GM19452 (cell line): ENCODE data around the gene SNX20.

ENCODE experiments used
- ATAC-seq: cut with Tn5 transposase; IDR thresholded peaks from one replicate; pipeline ENCODE4 v1.9.1; 2021; ENCODE audit not compliant: unreplicated experiment

Gene SNX20

DNA sequence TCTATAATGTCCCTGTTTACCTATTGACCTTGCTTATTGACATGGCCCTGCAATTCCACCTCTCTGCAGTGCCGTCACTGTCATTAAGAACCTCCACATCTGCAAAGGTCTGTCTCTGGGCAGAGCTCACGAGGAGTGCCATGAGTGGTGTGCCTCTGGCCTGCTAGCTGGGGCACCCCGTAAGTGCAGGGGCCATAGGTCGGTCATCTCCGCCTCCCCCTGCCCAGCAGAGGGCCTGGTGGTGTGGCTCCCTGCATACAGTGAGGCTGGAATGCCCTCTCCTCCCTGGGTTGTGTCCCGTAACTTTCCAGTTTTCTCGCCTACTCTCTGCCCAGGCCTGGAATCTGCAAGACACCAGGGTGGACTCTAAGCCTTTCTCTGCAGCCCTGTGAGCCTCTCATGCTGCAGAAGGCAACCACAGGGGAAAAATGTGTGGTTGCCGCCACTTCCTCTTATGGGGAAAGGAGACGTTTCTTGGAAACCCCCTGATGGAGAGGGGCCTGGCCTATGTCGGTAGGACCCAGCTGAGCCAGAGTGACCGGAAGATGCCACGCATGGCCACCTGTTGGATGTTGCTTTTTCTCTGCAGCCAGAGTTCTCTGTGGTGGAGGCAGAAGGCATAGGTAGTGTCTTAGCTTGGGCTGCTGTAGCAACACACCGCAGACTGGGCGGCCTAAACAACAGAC is 2.7 kb upstream of the SNX20 start:
- ATAC-seq: peak; percentile 64

DNA sequence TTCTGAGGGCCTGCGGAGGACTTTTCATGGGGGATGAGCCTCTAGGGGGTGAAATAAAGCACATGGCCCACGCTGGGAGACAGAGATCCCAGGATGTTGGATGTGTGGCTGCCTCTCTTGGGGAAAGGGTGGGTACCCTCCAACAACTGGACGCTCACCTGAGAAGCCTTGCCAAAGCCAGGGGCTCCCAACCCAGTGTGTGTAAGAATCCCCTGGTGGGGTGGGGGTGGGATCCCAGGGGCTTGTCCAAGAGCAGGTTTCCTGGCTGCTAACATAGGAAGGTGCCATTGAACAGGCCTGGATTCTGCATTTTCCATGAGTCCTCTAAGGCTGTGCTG is 587 bp downstream of the SNX20 start:
- ATAC-seq: no peak

DNA sequence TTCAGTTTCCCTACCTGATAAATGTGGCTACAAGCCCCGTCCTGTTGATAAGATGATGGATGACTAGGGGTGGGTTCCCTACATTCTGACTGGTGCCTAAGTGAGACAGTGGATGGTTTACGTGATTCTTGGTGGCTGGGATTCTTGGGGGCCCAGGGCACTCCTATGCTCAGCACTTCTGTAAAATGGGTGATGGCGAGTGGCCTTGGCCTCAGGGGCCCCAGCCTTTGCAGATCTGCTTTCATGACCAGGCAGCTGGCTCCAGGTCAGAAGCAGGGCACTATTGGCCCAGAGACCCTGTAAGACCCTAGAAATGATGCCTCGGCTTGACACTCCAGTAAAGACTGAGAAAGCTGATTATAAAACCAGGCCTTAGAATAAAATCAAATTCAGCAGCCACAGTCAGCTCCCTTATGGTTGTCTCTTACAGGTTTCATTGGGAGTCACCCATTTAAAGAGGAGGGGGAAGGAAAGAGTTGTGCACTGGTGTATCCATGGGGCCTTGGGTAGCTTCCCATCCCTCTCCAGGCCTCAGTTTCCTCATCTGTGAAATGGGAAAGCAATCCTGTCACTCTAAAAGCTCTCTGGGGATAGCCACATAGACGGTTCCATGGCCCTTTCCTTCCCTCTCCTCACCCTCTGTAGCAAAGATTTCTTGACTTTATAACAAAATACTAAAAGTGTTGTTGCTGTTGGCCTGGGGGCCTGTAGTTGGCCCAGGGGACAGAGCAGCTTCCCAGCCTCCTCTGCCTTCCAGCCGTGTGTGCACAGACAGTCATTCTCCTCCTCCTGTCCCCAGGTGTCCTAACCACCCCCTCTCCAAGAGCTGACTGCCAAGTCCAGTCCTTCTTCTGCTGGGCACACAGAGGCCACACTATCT is 1.2 kb downstream of the SNX20 start:
- ATAC-seq: no peak

DNA sequence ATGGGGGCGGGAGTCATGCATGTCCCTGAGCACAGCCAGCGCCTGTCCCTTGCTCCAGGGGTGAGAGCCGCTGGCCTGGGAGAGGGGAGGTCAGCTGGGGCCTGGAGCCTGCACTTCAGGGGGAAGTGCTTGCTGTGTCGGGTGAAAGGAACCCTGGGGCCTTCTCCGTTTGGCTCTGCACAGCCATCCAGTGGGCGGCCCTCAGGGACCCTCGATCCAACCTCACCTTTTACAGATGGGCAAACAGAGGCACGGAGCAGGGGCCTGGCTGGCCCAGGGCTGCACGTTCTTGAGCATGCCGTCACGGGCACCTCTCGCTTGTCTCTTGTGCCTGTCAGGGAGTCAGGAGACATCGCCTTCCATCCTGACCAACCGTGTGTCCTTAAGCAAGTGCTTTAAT is 1.8 kb downstream of the SNX20 start:
- no peak for ATAC-seq

DNA sequence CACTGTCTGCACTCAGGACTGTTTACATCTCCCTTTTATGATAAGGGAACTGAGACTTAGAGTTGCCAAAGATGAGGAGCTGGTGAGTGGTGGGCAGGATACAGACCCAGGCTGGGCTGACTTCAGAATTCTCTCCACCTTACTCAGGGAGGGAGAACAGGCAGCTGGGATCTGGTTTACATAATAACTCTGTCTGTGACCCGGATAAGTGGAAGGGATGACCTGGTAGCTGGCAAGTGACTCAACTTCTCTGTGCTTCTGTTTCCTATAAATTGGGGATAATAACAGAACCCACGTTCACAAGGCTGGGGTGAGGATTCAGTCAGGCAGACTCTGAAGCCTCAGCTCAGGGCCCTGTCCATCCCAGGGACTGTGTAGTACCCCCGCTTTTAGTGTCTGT is 2.6 kb downstream of the SNX20 start:
- ATAC-seq: no peak

DNA sequence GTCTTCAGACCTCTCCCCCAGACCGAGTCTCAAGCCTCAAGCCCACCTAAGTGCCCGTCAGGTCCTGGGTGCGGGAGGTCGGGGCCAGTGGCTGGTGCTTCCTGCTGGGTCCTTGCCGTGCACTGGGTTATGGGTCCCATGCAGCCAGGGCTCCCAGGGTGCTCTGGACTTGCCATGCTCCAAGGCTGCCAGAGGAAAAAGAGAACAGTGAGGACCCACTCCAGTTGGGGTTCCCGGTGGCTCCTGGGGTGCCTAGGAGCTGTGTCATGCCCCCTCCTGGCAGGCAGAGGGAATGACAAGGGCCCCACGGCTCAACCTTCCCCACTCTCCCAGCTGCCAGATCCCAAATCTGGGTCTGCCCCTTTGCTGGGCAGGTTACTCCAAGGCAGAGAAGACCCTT is 3.8 kb downstream of the SNX20 start:
- ATAC-seq: no peak

DNA sequence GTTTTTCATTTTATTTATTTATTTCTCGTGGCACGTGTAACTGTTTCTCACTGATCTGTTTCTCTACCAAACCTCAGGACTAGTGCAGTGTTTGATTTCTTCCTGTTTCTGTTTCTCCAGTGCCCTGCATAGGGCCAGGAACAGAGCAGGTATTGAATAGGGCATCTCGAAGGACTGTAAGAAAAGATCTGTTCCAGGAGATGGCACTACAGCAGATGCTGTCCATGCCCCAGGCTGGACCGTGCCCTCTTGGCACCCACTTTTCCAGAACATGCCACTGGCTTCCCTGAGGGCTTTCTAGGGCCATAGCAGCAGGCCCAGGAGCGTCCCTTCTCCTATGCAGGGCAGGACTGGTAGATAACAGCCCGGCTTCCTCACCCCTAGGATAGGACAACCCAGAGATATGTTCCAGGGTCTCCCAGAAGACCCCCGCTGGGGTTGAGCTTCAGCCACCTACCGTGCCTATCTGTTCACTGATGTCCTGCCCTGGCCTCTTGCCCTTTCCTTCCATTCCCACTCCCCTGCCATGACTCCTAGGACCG is 4.4 kb downstream of the SNX20 start:
- no peak for ATAC-seq

DNA sequence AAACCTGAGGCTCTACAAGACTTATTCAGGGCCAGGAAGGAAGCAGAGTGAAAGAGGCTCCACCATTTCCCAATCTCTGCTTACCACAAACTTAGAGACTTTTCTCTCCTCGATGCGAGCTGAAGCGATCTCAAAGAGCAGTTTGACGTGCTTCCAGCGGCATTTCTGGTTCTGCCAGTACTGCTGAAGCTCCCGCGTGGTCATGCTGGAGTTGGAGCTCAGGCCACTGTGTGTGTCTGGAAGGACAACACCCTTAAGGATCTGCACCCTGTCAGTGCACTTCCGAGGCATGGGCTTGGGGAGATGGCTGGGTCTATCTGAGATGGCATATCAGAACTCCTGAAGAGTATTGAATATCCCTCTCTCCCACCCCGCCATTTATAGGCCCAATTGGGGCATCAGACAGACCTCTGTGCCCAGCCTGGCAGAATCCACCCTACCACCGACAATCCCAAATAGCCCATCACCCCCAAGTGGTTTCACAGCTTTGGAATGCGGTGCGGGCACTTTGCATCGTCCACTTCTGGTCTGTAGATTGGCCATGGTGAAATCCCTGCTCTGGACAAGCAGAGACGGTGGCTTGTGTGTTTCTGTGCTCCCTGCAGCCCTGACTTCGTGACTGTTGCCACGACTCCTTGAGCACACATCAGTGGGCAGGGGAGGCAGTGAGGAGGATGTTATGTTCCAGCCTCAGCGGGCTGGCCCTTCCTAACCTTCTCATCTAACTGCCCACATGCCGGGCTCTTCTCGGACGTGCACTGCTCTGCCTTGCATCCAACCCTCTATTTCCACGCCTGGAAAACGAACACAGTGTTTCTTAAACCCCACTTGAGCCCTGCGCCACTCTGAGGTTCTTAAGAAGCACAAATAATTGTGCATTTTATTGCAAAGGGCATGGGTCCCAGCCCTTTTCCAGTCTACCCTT is 5.2 kb downstream of the SNX20 start:
- no peak for ATAC-seq

DNA sequence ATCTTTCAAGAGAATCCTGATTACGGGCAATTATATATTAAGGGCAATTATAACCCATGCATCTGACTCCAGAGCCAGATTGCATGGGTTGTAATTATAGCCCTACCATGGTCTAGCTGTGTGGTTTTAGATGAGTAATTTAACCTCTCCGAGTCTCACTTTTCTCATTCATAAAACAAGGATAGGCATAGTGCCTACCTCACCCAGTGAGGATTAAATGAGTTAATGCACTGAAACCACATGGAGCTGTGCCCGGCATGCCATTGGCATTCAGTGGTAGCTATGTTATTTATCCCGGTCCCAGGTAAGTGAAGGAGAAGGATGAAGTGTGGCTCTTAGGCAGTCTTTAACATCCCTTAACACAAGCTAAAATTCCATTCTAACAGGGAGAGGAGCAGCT is 6.3 kb downstream of the SNX20 start:
- no peak for ATAC-seq

DNA sequence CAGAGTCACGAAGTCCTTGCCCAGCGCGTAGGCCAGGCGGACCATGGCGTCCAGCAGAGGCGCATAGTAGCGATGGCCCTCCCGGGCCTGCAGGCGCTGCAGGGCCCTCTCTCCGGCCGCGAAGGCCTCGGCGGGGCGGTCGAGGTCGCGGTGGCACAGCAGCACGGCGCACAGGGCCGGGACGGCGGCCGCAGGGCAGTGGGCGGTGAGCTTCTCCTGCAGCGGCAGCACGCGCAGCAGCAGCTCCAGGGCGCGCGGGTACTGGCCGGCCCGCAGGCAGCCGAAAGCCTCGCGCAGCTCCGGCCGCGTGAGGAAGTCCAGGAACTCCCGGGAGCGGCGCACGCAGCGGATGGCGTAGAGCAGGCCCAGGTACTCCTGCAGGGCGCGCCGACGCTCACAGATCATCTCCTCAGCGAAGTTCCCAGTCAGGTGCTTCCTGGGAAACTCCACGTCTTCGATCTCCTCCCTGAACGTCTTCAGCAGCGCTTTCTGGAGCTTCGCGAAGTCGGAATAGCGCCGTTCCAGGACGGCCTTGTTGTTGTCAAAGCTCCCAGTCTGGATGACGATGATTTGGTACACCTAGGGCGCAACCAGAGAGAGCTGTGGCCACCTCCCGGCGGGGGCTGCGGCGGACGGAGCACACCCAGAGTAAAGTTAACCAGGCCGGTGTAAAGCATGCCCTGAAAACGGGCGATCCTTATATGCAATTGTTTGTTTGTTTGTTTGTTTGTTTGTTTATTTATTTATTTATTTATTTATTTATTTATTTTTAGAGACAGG is 7.4 kb downstream of the SNX20 start:
- no peak for ATAC-seq

DNA sequence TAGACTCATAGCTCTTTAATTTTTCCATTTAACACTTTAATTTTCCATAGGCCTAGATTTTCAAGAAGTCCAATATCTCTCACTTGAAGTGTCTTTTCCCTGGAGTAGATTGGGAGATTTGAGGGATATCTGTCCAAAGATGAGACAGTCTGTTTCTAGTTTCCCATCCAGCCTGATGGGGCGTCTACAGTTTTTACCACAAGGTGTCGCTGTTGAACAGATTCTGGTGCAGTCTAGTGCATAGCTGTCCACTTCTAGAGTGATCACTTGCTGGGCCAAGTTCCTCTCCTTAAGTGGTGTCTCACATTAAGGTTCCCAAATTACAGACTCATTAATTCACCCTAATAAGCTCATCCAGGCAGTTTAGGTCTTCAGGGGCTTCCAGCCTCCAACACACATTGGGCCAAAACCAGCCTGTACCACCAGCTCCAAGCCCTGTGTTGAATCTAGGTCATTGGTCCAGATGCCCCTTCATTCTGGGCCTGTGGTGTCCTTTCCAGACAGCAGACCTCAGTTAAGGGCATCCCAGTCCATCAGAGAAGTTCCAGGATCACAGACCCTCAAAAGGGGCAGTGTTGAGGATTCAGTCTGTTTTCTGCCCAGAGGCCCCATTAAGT is 9.4 kb downstream of the SNX20 start:
- no peak for ATAC-seq

DNA sequence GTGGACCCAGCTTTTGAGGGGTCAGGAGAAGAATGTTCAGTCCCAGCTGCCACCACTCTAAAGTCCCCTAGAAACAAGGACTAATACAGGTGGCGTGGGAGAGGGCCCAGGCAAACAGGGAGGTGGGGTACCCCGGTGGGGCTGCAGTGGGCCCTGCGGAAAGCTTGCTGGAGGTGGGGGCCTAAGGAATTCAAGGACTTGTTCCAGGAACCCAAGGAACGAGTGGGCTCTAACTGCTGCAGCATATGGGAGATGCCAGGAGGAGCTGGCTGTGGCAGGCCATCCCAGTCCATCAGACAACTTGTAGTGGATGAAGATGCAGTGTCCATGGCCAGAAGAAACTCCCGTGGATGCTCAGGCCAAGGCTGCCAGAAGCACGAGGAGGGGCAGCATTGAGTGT is 10.6 kb downstream of the SNX20 start:
- ATAC-seq: no peak

DNA sequence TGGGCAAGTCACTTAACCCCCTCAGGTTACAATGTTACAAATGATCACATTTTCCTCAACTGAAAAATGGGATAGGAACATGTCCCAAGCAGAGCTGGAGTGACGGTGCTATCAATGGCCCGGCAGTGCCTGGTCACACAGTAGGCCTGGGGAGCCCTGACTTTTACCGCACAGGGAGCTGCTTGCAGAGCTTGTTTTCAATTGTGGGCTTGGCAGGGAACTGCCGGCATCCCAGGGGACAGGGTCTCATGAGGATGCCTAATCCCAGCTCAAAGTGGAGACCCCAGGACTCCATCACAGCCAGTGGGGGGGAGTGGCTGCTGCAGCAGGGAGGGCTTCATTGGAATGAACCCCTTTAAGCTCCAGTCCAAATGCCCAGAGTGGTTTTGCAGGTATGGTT is 11.4 kb downstream of the SNX20 start:
- no peak for ATAC-seq

DNA sequence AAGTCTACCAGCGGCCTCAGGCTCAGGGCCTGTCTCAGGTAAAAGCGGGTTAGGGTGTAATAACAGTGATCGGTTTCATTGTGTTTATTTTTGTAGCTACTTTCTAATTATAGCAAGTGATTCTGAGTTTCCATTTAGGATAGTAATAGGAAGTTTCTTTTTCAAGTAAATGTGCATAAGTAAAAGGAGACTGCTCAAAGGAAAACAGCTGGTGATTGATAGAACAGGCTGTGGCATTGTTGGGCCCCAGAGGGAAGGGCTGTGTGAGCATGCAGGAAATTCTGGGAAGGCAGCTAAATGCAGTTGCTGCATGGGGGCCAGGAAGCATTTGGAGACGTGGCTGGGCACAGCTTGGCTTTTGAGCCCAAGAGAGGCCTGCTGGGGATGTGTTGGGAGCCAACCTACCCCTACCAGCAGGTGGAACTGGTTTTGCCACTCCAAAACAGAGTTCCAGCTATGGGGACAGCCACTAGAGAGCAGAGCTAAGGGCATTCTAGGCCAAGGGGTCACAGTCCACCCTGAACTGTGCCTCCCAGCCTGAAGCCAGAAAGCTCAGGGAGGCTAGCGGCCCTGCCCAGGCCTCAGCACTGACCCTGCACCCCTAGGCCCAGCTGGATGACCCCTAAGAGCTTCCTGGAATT is 12.6 kb downstream of the SNX20 start:
- no peak for ATAC-seq

DNA sequence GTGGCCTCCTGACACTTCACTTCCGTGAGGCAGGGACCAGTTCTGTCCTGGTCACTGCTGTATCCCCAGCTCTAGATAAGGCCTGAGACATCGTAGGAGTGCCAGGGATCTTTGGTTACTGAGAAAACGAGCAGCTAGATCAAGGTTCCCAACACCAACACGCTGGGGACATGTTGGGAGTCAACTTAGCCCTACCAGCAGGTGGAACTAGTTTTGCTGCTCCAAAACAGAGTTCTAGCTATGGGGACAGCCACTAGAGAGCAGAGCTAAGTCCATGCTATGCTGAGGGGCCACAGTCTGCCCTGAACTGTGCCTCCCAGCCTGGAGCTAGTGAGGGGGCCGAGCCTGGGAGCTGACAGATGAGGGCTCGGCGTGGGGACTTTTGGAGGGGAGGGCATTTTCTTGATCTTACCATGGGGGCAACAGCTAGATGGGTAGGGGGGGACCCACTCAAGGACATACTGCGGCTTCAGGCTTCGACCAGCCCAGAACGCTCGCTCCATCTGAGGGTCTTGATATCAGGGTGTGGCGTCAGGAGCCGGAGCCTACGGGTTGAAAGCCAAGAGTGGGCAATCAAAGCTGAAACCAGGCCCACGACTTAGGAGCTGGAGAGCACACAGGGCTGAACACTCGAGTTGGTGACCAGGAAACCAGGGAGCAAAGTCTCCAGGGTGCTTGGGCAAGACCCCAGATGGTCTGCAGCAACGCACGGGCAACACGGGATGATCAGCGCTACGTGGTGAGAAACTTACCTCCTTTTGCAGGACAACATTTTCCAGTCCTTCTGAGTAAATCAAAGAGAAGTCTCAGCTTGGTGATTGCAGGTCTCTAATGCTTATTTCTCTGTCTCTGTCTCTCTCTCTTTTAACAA is 13.4 kb downstream of the SNX20 start:
- no peak for ATAC-seq

DNA sequence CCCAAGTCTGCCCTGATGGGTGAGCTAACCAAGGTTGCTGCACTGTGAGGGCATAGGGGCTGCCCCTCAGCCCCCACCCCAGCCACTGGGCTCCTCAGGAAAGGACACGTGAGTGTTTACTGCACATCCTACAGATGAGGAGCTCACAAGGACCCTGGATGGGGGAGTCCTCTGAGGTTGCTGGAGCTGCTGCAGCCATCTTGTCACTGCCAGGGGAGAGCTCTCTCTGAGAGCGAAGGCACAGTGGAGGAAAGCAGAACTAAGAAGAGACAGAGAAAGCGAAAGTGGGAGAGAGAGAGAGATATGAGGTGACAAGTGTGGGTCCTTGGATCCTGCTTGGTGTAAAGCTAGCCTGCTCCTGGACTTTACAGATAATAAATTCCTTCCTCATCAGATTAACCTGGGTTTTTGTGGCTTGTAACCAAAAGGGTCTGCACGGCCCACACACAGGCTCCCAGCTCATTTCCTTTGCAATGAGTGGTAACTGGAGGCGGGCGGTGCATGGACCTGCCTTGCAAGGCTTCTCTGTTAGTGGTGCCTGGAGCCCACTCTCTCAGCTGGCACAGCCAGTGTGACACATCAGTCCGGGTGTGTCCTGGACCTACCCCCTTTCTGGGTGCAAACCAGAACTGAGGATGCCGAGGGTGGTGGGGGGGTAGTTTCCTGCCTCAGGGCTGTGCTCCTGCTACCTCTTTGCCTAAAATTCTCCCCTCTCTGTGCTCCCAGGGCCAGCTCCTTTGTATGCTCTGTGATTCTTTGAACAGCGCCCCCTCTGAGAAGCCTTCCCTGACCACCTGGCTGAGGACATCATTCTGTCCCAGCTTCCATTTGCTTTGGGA is 14.2 kb downstream of the SNX20 start:
- ATAC-seq: peak; percentile 89

DNA sequence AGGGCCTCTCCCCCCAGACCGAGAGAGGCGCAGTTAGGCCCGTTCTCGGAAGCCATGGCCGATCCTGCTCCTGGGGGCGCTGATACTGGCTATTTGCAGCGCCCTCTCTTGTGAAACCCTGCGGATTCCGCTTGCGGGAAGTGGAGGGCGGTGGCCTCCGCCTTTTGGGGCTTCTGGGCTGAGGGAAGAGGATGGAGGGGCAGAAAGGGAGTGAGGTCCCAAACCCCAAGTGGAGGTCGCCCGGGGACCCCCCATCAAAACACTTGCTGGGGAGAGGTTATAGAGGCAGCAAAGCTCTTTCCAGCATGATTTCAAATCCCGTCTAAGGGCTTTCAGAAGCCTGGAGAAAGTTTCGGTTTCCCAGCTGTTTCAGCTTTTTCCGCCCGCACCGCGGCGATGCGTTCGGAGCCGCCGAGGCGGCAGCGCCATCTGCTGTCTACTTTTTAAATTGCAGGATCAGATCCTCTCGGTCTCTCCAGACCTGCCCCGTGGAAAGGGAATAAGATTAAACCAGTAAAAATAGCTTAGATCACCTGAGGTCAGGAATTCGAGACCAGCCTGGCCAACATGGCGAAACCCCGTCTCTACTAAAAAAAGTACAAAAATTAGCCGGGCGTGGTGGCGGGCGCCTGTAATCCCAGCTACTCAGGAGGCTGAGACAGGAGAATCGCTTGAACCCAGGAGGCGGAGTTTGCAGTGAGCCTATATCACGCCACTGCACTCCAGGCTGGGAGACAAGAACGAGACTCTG is 15.8 kb downstream of the SNX20 start:
- no peak for ATAC-seq
